ENCODE measurements around the gene CCL7. TPM values are rescaled to one million over a fixed set of nuclear protein-coding genes. Genes with fewer than 3 reads are reported as not detected.

CCL7 gene
- total and polyA plus RNA-seq, 2 donors = 0.15 TPM; not detected in 1

GRCh38 chr17:34236281-34236892 lies 33.6 kb upstream of the CCL7 start:
- Histone ChIP-seq H3K4me1 (ENCODE audit: insufficient read depth) (no peaks in the 10 kb centered on the region), H3K36me3 (ENCODE audit: insufficient read depth) (no peaks in the 10 kb centered on the region), H3K27ac (ENCODE audit: low read depth) (no peak overlapping the region), H3K4me3 (ENCODE audit: low read depth, low read length) (no peak overlapping the region)
- no peak for DNase-seq (ENCODE audit: extremely low spot score)
- 84% methylated on average over 6 of the region's 6 CpGs for WGBS

GRCh38 chr17:34237458-34237857 lies 32.6 kb upstream of the CCL7 start:
- Histone ChIP-seq H3K4me3 (ENCODE audit: low read depth, low read length) (no peak overlapping the region), H3K36me3 (ENCODE audit: insufficient read depth) (no peaks in the 10 kb centered on the region), H3K4me1 (ENCODE audit: insufficient read depth) (no peaks in the 10 kb centered on the region), H3K27ac (ENCODE audit: low read depth) (no peak overlapping the region)
- WGBS = 93% methylated on average over 3 of the region's 3 CpGs
- DNase-seq (ENCODE audit: extremely low spot score) = no peak

GRCh38 chr17:34241062-34241461 lies 29.0 kb upstream of the CCL7 start:
- no peak overlapping the region for H3K4me3 ChIP-seq (ENCODE audit: low read depth, low read length)
- no peak for DNase-seq (ENCODE audit: extremely low spot score)
- no peaks in the 10 kb centered on the region for H3K36me3 ChIP-seq (ENCODE audit: insufficient read depth)
- H3K4me1 ChIP-seq (ENCODE audit: insufficient read depth) = no peaks in the 10 kb centered on the region
- WGBS = 12% methylated on average over 4 of the region's 4 CpGs
- H3K27ac ChIP-seq (ENCODE audit: low read depth) = no peak overlapping the region

GRCh38 chr17:34242587-34243363 lies 27.2 kb upstream of the CCL7 start:
- 77% methylated on average over 8 of the region's 8 CpGs for WGBS
- H3K27ac ChIP-seq (ENCODE audit: low read depth) = no peak overlapping the region
- H3K4me3 ChIP-seq (ENCODE audit: low read depth, low read length) = no peak overlapping the region
- no peaks in the 10 kb centered on the region for H3K36me3 ChIP-seq (ENCODE audit: insufficient read depth)
- H3K4me1 ChIP-seq (ENCODE audit: insufficient read depth) = no peaks in the 10 kb centered on the region
- no peak for DNase-seq (ENCODE audit: extremely low spot score)

GRCh38 chr17:34243364-34244320 lies 26.4 kb upstream of the CCL7 start:
- Histone ChIP-seq H3K36me3 (ENCODE audit: insufficient read depth) (no peaks in the 10 kb centered on the region), H3K4me3 (ENCODE audit: low read depth, low read length) (no peak overlapping the region), H3K27ac (ENCODE audit: low read depth) (no peak overlapping the region), H3K4me1 (ENCODE audit: insufficient read depth) (no peaks in the 10 kb centered on the region)
- WGBS = 80% methylated on average over 7 of the region's 7 CpGs
- no peak for DNase-seq (ENCODE audit: extremely low spot score)

GRCh38 chr17:34245351-34245905 lies 24.6 kb upstream of the CCL7 start:
- WGBS = 67% methylated on average over 6 of the region's 6 CpGs
- Histone ChIP-seq H3K36me3 (ENCODE audit: insufficient read depth) (no peaks in the 10 kb centered on the region), H3K27ac (ENCODE audit: low read depth) (no peak overlapping the region), H3K4me1 (ENCODE audit: insufficient read depth) (no peaks in the 10 kb centered on the region), H3K4me3 (ENCODE audit: low read depth, low read length) (no peak overlapping the region)
- no peak for DNase-seq (ENCODE audit: extremely low spot score)

GRCh38 chr17:34246446-34246845 lies 23.6 kb upstream of the CCL7 start:
- Histone ChIP-seq H3K27ac (ENCODE audit: low read depth) (no peak overlapping the region), H3K4me3 (ENCODE audit: low read depth, low read length) (no peak overlapping the region), H3K4me1 (ENCODE audit: insufficient read depth) (no peaks in the 10 kb centered on the region), H3K36me3 (ENCODE audit: insufficient read depth) (no peaks in the 10 kb centered on the region)
- 90% methylated on average over 1 of the region's 1 CpG for WGBS
- no peak for DNase-seq (ENCODE audit: extremely low spot score)

- Histone ChIP-seq H3K4me1 (ENCODE audit: insufficient read depth) (no peaks in the 10 kb centered on the region), H3K36me3 (ENCODE audit: insufficient read depth) (no peaks in the 10 kb centered on the region), H3K27ac (ENCODE audit: low read depth) (no peak overlapping the region), H3K4me3 (ENCODE audit: low read depth, low read length) (no peak overlapping the region)
- WGBS = 84% methylated on average over 3 of the region's 3 CpGs
- DNase-seq (ENCODE audit: extremely low spot score) = no peak
Measured at GRCh38 chr17:34246881-34247280, 23.1 kb upstream of the CCL7 start.

GRCh38 chr17:34248511-34249024 lies 21.5 kb upstream of the CCL7 start:
- H3K27ac ChIP-seq (ENCODE audit: low read depth) = no peak overlapping the region
- no peak overlapping the region for H3K4me3 ChIP-seq (ENCODE audit: low read depth, low read length)
- DNase-seq (ENCODE audit: extremely low spot score) = no peak
- no peaks in the 10 kb centered on the region for H3K36me3 ChIP-seq (ENCODE audit: insufficient read depth)
- no peaks in the 10 kb centered on the region for H3K4me1 ChIP-seq (ENCODE audit: insufficient read depth)
- 48% methylated on average over 6 of the region's 6 CpGs for WGBS

- WGBS = 84% methylated on average over 1 of the region's 1 CpG
- H3K4me3 ChIP-seq (ENCODE audit: low read depth, low read length) = no peak overlapping the region
Measured at GRCh38 chr17:34249061-34249460, 21.0 kb upstream of the CCL7 start.

GRCh38 chr17:34249478-34249877 lies 20.5 kb upstream of the CCL7 start:
- no peaks in the 10 kb centered on the region for H3K36me3 ChIP-seq (ENCODE audit: insufficient read depth)
- DNase-seq (ENCODE audit: extremely low spot score) = no peak
- WGBS = 78% methylated on average over 1 of the region's 1 CpG
- no peak overlapping the region for H3K27ac ChIP-seq (ENCODE audit: low read depth)
- H3K4me1 ChIP-seq (ENCODE audit: insufficient read depth) = no peaks in the 10 kb centered on the region
- H3K4me3 ChIP-seq (ENCODE audit: low read depth, low read length) = no peak overlapping the region

More at GRCh38 chr17:34249061-34249460, 21.0 kb upstream of the CCL7 start:
- no peaks in the 10 kb centered on the region for H3K36me3 ChIP-seq (ENCODE audit: insufficient read depth)
- no peak overlapping the region for H3K27ac ChIP-seq (ENCODE audit: low read depth)
- no peak for DNase-seq (ENCODE audit: extremely low spot score)
- no peaks in the 10 kb centered on the region for H3K4me1 ChIP-seq (ENCODE audit: insufficient read depth)

GRCh38 chr17:34251186-34251585 lies 18.8 kb upstream of the CCL7 start:
- DNase-seq (ENCODE audit: extremely low spot score) = no peak
- no peak overlapping the region for H3K4me3 ChIP-seq (ENCODE audit: low read depth, low read length)
- H3K4me1 ChIP-seq (ENCODE audit: insufficient read depth) = no peaks in the 10 kb centered on the region
- WGBS = 91% methylated on average over 3 of the region's 3 CpGs
- H3K27ac ChIP-seq (ENCODE audit: low read depth) = no peak overlapping the region
- H3K36me3 ChIP-seq (ENCODE audit: insufficient read depth) = no peaks in the 10 kb centered on the region

- 32% methylated on average over 5 of the region's 5 CpGs for WGBS
- no peak overlapping the region for H3K27ac ChIP-seq (ENCODE audit: low read depth)
- no peak overlapping the region for H3K4me3 ChIP-seq (ENCODE audit: low read depth, low read length)
- no peaks in the 10 kb centered on the region for H3K36me3 ChIP-seq (ENCODE audit: insufficient read depth)
- no peaks in the 10 kb centered on the region for H3K4me1 ChIP-seq (ENCODE audit: insufficient read depth)
- DNase-seq (ENCODE audit: extremely low spot score) = no peak
Measured at GRCh38 chr17:34252095-34252443, 18.0 kb upstream of the CCL7 start.
